Measurements from ENCODE around the gene PLEKHA7.

- TF ChIP-seq, protein P1, sequence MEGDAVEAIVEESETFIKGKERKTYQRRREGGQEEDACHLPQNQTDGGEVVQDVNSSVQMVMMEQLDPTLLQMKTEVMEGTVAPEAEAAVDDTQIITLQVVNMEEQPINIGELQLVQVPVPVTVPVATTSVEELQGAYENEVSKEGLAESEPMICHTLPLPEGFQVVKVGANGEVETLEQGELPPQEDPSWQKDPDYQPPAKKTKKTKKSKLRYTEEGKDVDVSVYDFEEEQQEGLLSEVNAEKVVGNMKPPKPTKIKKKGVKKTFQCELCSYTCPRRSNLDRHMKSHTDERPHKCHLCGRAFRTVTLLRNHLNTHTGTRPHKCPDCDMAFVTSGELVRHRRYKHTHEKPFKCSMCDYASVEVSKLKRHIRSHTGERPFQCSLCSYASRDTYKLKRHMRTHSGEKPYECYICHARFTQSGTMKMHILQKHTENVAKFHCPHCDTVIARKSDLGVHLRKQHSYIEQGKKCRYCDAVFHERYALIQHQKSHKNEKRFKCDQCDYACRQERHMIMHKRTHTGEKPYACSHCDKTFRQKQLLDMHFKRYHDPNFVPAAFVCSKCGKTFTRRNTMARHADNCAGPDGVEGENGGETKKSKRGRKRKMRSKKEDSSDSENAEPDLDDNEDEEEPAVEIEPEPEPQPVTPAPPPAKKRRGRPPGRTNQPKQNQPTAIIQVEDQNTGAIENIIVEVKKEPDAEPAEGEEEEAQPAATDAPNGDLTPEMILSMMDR (conservative IDR thresholded peaks at IDR 0.05; ENCODE audit: low read depth, low read length) = no peak
- no peak for TF ChIP-seq EZH2 (IDR thresholded peaks at IDR 0.05; ENCODE audit: low read length, unreplicated experiment)
Observed at GRCh38 chr11:16767137-16767536, 247.1 kb downstream of the PLEKHA7 start.

All from PC-3 (cell line).